GM18505 (cell line): Measurements from ENCODE around the gene BRMS1L.

ENCODE experiments used
- ATAC-seq: cut with Tn5 transposase; IDR thresholded peaks from one replicate; pipeline ENCODE4 v1.9.1; 2021; ENCODE audit not compliant: unreplicated experiment
- POLR2A ChIP-seq: IDR thresholded peaks from 4 replicates; pipeline ENCODE4 v1.6.1; 2011; ENCODE audit warnings: borderline replicate concordance; ENCODE audit not compliant: insufficient read depth, insufficient read length; ENCODE audit errors: extremely low read depth

The BRMS1L gene

GRCh38 chr14:35900741-35901140, 74.6 kb downstream of the BRMS1L start:
- TF ChIP-seq POLR2A = no peak
- ATAC-seq = no peak

- ATAC-seq = no peak
- no peak for TF ChIP-seq POLR2A
Observed at GRCh38 chr14:35909665-35910064, 83.5 kb downstream of the BRMS1L start.

- ATAC-seq = no peak
- no peak for TF ChIP-seq POLR2A
Observed at GRCh38 chr14:35910191-35910590, 84.1 kb downstream of the BRMS1L start.

GRCh38 chr14:35911097-35911496, 85.0 kb downstream of the BRMS1L start:
- TF ChIP-seq POLR2A = no peak
- no peak for ATAC-seq

- no peak for ATAC-seq
Observed at GRCh38 chr14:35915185-35915584, 89.0 kb downstream of the BRMS1L start.

GRCh38 chr14:35915775-35916174, 89.6 kb downstream of the BRMS1L start:
- no peak for ATAC-seq
- TF ChIP-seq POLR2A = no peak

More at GRCh38 chr14:35915185-35915584, 89.0 kb downstream of the BRMS1L start:
- no peak for TF ChIP-seq POLR2A
